Keratinocyte (primary cell): Measurements from ENCODE around the gene NIPAL4. TPM values are rescaled to one million over a fixed set of nuclear protein-coding genes. Genes with fewer than 3 reads are reported as not detected.

Source experiments
- DNase-seq: peaks from one replicate; pipeline ENCODE4 v3.0.0-alpha.2; 2011; ENCODE audit warnings: low read depth, missing footprints, low spot score
- FAIRE-seq: peaks from 2 replicates; lab custom pipeline; 2011; peaks lifted over from hg19 to GRCh38; lab: Jason Lieb, UNC
- H2AFZ ChIP-seq: 2 replicates; pipeline ENCODE4 v1.6.0; 2012; ENCODE audit warnings: low read length, control low read depth, inconsistent platforms; ENCODE audit not compliant: control insufficient read depth
- H3K27ac ChIP-seq: 2 replicates; pipeline ENCODE4 v1.5.1; 2011; ENCODE audit warnings: low read length; ENCODE audit not compliant: control insufficient read depth, insufficient read depth
- H3K27me3 ChIP-seq: 3 replicates; pipeline ENCODE4 v1.6.0; 2011; ENCODE audit warnings: low read length; ENCODE audit not compliant: control insufficient read depth, insufficient read depth; ENCODE audit errors: extremely low read depth
- H3K36me3 ChIP-seq, 2 experiments: 2 replicates in 1 of 2; 3 replicates in 1 of 2; pipeline ENCODE4 v1.5.1; 2011; ENCODE audit warnings: low read length in 2 of 2, mild to moderate bottlenecking in 1 of 2; ENCODE audit not compliant: control insufficient read depth in 2 of 2, insufficient read depth in 2 of 2; ENCODE audit errors: extremely low read depth in 1 of 2
- H3K4me1 ChIP-seq: 3 replicates; pipeline ENCODE4 v1.5.1; 2011; ENCODE audit warnings: low read length; ENCODE audit not compliant: control insufficient read depth, insufficient read depth; ENCODE audit errors: extremely low read depth
- H3K4me2 ChIP-seq: 3 replicates; pipeline ENCODE4 v1.6.0; 2011; ENCODE audit warnings: low read depth, low read length; ENCODE audit not compliant: control insufficient read depth, insufficient read depth; ENCODE audit errors: extremely low read depth
- H3K4me3 ChIP-seq, 3 experiments: fragments of 200-600 bp in 1 of 3; sonication (generic) in 1 of 3; 2 replicates in 2 of 3; 3 replicates in 1 of 3; pipeline ENCODE4 v1.5.1; 2011 to 2016; ENCODE audit warnings: low read length in 3 of 3, mild to moderate bottlenecking in 3 of 3, control low read depth in 2 of 3, inconsistent platforms in 1 of 3, low read depth in 1 of 3, mixed read lengths in 1 of 3, mixed run types in 1 of 3, moderate library complexity in 1 of 3; ENCODE audit not compliant: control insufficient read depth in 2 of 3, insufficient read depth in 2 of 3; ENCODE audit errors: extremely low read depth in 1 of 3
- H3K79me2 ChIP-seq: 2 replicates; pipeline ENCODE4 v1.6.0; 2012; ENCODE audit warnings: low read length; ENCODE audit not compliant: control insufficient read depth, insufficient read depth
- H3K9ac ChIP-seq: 3 replicates; pipeline ENCODE4 v1.6.0; 2011; ENCODE audit warnings: low read length; ENCODE audit not compliant: control insufficient read depth, insufficient read depth; ENCODE audit errors: extremely low read depth
- H3K9me1 ChIP-seq: 3 replicates; pipeline ENCODE4 v1.6.0; 2011; ENCODE audit warnings: low read length; ENCODE audit not compliant: control insufficient read depth, insufficient read depth; ENCODE audit errors: extremely low read depth
- H3K9me3 ChIP-seq: 2 replicates; pipeline ENCODE4 v1.5.1; 2012; ENCODE audit warnings: low read depth, low read length; ENCODE audit not compliant: control insufficient read depth
- H4K20me1 ChIP-seq: 3 replicates; pipeline ENCODE4 v1.6.0; 2011; ENCODE audit warnings: low read length; ENCODE audit not compliant: control insufficient read depth, insufficient read depth; ENCODE audit errors: extremely low read depth
- CTCF ChIP-seq, 3 experiments: IDR thresholded peaks in 1 of 3; conservative IDR thresholded peaks in 1 of 3; optimal IDR thresholded peaks in 1 of 3; 2 replicates in 2 of 3; 3 replicates in 1 of 3; pipeline versions ENCODE3 to v1.5.1; 2011; ENCODE audit warnings: low read length in 3 of 3, mild to moderate bottlenecking in 3 of 3, moderate library complexity in 2 of 3, control low read depth in 1 of 3, inconsistent platforms in 1 of 3; ENCODE audit not compliant: insufficient read depth in 2 of 3; ENCODE audit errors: extremely low read depth in 1 of 3
- EZH2 ChIP-seq: IDR thresholded peaks from one replicate; pipeline ENCODE4 v1.6.1; 2012; ENCODE audit warnings: inconsistent platforms, mild to moderate bottlenecking, low read length, moderate library complexity
- dilution Hi-C: fragments of 300-500 bp; cut with MboI; formaldehyde crosslinking; loops from one replicate; pipeline ENCODE4 v1.7.0; 2020; ENCODE audit warnings: low sequenced_read_pairs; ENCODE audit not compliant: extremely low pct_ligation_motif_present
- polyA plus RNA-seq, 5 experiments: library from polyadenylated mRNA; depleted of rRNA in 3 of 5; stranded (reverse) in 3 of 5; stranded (forward) in 1 of 5; unstranded in 1 of 5; fragments of >200 nt; gene quantifications; 1 replicate in 1 of 5; 2 replicates in 3 of 5; 3 replicates in 1 of 5; pipeline versions ENCODE4 v1.2.1 to v1.2.3, GENCODE V29; 2011 to 2012; ENCODE audit warnings: missing spikeins in 2 of 5, low read depth in 1 of 5, low replicate concordance in 1 of 5

NIPAL4 gene
- polyA plus RNA-seq, 1 donor (not counting 4 experiments of a cell fraction or from before 2014, with no cell fraction given), result 10.3 TPM

- H3K36me3 ChIP-seq, result peaks cover 2 to 24% of the 10 kb centered on the region in 2 experiments
- H3K9me3 ChIP-seq, result no peaks in the 10 kb centered on the region
These were observed 27.3 kb downstream of the NIPAL4 start for GRCh38 chr5:157487358-157487757.

GRCh38 chr5:157491471-157491995 lies 31.5 kb downstream of the NIPAL4 start:
- FAIRE-seq (no peak), DNase-seq (no peak)
- Histone ChIP-seq H3K79me2 (no peaks in the 10 kb centered on the region), H2AFZ (no peak overlapping the region), H3K27me3 (no peaks in the 10 kb centered on the region), H4K20me1 (no peaks in the 10 kb centered on the region), H3K9me3 (no peaks in the 10 kb centered on the region), H3K36me3 (peaks cover 2 to 30% of the 10 kb centered on the region in 2 experiments), H3K9ac (no peak overlapping the region), H3K9me1 (no peaks in the 10 kb centered on the region), H3K27ac (no peak overlapping the region), H3K4me2 (no peak overlapping the region), H3K4me3 (no peak overlapping the region), H3K4me1 (no peaks in the 10 kb centered on the region)
- TF ChIP-seq EZH2 (no peak), CTCF (optimal IDR thresholded peaks at IDR 0.05 in 1 of 3, IDR thresholded peaks at IDR 0.05 in 1 of 3, conservative IDR thresholded peaks at IDR 0.05 in 1 of 3; ENCODE audit: extremely low read depth in 1 of 3, insufficient read depth in 2 of 3, low read length in 3 of 3) (no peak)
- dilution Hi-C loops, result no loop called here

More at GRCh38 chr5:157487358-157487757, 27.3 kb downstream of the NIPAL4 start:
- Histone ChIP-seq H3K4me3 (no peak overlapping the region), H3K27ac (no peak overlapping the region), H3K27me3 (no peaks in the 10 kb centered on the region), H3K9ac (no peak overlapping the region), H3K4me2 (no peak overlapping the region), H4K20me1 (no peaks in the 10 kb centered on the region), H3K79me2 (no peaks in the 10 kb centered on the region), H3K9me1 (no peaks in the 10 kb centered on the region), H3K4me1 (no peaks in the 10 kb centered on the region), H2AFZ (no peak overlapping the region)
- TF ChIP-seq EZH2 (no peak), CTCF (optimal IDR thresholded peaks at IDR 0.05 in 1 of 3, IDR thresholded peaks at IDR 0.05 in 1 of 3, conservative IDR thresholded peaks at IDR 0.05 in 1 of 3; ENCODE audit: extremely low read depth in 1 of 3, insufficient read depth in 2 of 3, low read length in 3 of 3) (no peak)
- dilution Hi-C loops, result no loop called here
- DNase-seq (no peak), FAIRE-seq (no peak)
